HFFc6 (cell line): ENCODE results near the gene PLXDC2. TPM values are rescaled to one million over a fixed set of nuclear protein-coding genes. Genes with fewer than 3 reads are reported as not detected.

Experiments used
- DNase-seq: peaks from one replicate; pipeline ENCODE4 v3.0.0-alpha.2; 2018
- H3K27ac Mint-ChIP-seq: 2 replicates; pipeline ENCODE4 v1.8.0; 2020; ENCODE audit warnings: mild to moderate bottlenecking, mixed read lengths
- H3K27me3 Mint-ChIP-seq: 2 replicates; pipeline ENCODE4 v1.8.0; 2021; ENCODE audit warnings: mild to moderate bottlenecking, moderate library complexity, mixed read lengths; ENCODE audit not compliant: insufficient read depth
- H3K36me3 Mint-ChIP-seq: 2 replicates; pipeline ENCODE4 v1.8.0; 2021; ENCODE audit warnings: low read depth, mixed read lengths
- H3K4me1 Mint-ChIP-seq: 2 replicates; pipeline ENCODE4 v1.8.0; 2020; ENCODE audit warnings: low read depth, mixed read lengths
- H3K4me3 Mint-ChIP-seq: 2 replicates; pipeline ENCODE4 v1.8.0; 2020; ENCODE audit warnings: mild to moderate bottlenecking, moderate library complexity, mixed read lengths
- H3K9me3 Mint-ChIP-seq: 2 replicates; pipeline ENCODE4 v1.8.0; 2020; ENCODE audit warnings: mild to moderate bottlenecking, mixed read lengths
- CTCF ChIP-seq: fragments of 200-600 bp; sonication (generic); IDR thresholded peaks from 2 replicates; pipeline ENCODE4 v1.5.0; 2021; ENCODE audit warnings: antibody characterized with exemption, mild to moderate bottlenecking
- total RNA-seq, 6 experiments: library from RNA; stranded (reverse); fragmentation: NEBNext Ultra II Directional; extraction: Animal tissue kit (Norgen Biotek cat#: 25700); gene quantifications; 2 replicates in 1 of 6; 3 replicates in 5 of 6; pipeline ENCODE4 v1.2.3, GENCODE V29; 2021

The PLXDC2 gene
- total RNA-seq, 6 experiments from 2014 or later = 0.17 to 2.3 (median 0.36) TPM

- Mint-ChIP-seq H3K4me1 (no peaks in the 10 kb centered on the region), H3K4me3 (no peak overlapping the region)
Measured at GRCh38 chr10:20004087-20004523, 187.9 kb downstream of the PLXDC2 start.

GRCh38 chr10:20005638-20006037 lies 189.4 kb downstream of the PLXDC2 start:
- H3K4me3 Mint-ChIP-seq = no peak overlapping the region
- no peak overlapping the region for H3K27ac Mint-ChIP-seq
- DNase-seq = no peak
- H3K9me3 Mint-ChIP-seq = peaks cover 63% of the 10 kb centered on the region
- H3K4me1 Mint-ChIP-seq = no peaks in the 10 kb centered on the region
- TF ChIP-seq CTCF = no peak
- no peaks in the 10 kb centered on the region for H3K27me3 Mint-ChIP-seq
- no peaks in the 10 kb centered on the region; the same call in 1 of the 2 replicates for H3K36me3 Mint-ChIP-seq

More at GRCh38 chr10:20004087-20004523, 187.9 kb downstream of the PLXDC2 start:
- no peak for TF ChIP-seq CTCF
- DNase-seq = no peak
- no peak overlapping the region for H3K27ac Mint-ChIP-seq
- H3K27me3 Mint-ChIP-seq = no peaks in the 10 kb centered on the region
- peaks cover 65% of the 10 kb centered on the region for H3K9me3 Mint-ChIP-seq
- H3K36me3 Mint-ChIP-seq = no peaks in the 10 kb centered on the region; the same call in 1 of the 2 replicates

GRCh38 chr10:20006169-20006870 lies 190.1 kb downstream of the PLXDC2 start:
- Mint-ChIP-seq H3K36me3 (no peaks in the 10 kb centered on the region; the same call in 1 of the 2 replicates), H3K9me3 (peaks cover 67% of the 10 kb centered on the region), H3K27ac (no peak overlapping the region), H3K4me1 (no peaks in the 10 kb centered on the region), H3K27me3 (no peaks in the 10 kb centered on the region), H3K4me3 (no peak overlapping the region)
- no peak for DNase-seq
- TF ChIP-seq CTCF = no peak

- no peak overlapping the region for H3K4me3 Mint-ChIP-seq
- H3K4me1 Mint-ChIP-seq = no peaks in the 10 kb centered on the region
- peaks cover 61% of the 10 kb centered on the region for H3K9me3 Mint-ChIP-seq
- H3K27me3 Mint-ChIP-seq = no peaks in the 10 kb centered on the region
- no peaks in the 10 kb centered on the region; the same call in 1 of the 2 replicates for H3K36me3 Mint-ChIP-seq
- DNase-seq = no peak
- TF ChIP-seq CTCF = no peak
- H3K27ac Mint-ChIP-seq = no peak overlapping the region
Measured at GRCh38 chr10:20007426-20007825, 191.2 kb downstream of the PLXDC2 start.

- Mint-ChIP-seq H3K27me3 (no peaks in the 10 kb centered on the region), H3K4me1 (no peaks in the 10 kb centered on the region), H3K27ac (no peak overlapping the region), H3K9me3 (peaks cover 61% of the 10 kb centered on the region), H3K4me3 (no peak overlapping the region), H3K36me3 (peaks cover 14% of the 10 kb centered on the region; the same call in 1 of the 2 replicates)
- no peak for TF ChIP-seq CTCF
- no peak for DNase-seq
Measured at GRCh38 chr10:20013991-20014750, 197.9 kb downstream of the PLXDC2 start.
